Measurements from ENCODE around the gene TGM4.

TGM4 gene

GRCh38 chr3:44958386-44958785 is 84.0 kb downstream of the TGM4 start:
- DNase-seq: no peak

- DNase-seq: no peak
Measured at GRCh38 chr3:44960387-44961026, 86.1 kb downstream of the TGM4 start.

- DNase-seq: no peak
Measured at GRCh38 chr3:44961888-44962287, 87.5 kb downstream of the TGM4 start.

- DNase-seq: no peak
Measured at GRCh38 chr3:44962621-44963393, 88.4 kb downstream of the TGM4 start.

GRCh38 chr3:44963571-44964325 is 89.3 kb downstream of the TGM4 start:
- DNase-seq: no peak
